Left lung (tissue), 10 donors: ENCODE results near the gene CGB2. TPM values are rescaled to one million over a fixed set of nuclear protein-coding genes. Genes with fewer than 3 reads are reported as not detected.

Experiments
- ATAC-seq: fragments of 200-7000 bp; cut with Tn5 transposase; one replicate; pipeline ENCODE4 v1.9.1; 2020; ENCODE audit warnings: moderate library complexity
- DNase-seq, 4 donors: peaks; one replicate each; pipeline ENCODE4 v3.0.0-alpha.2; 2013 to 2020
- H3K27ac ChIP-seq, 2 donors: fragments of 200-600 bp; sonication (generic) in 1 of 2; one replicate each; pipeline versions ENCODE4 v1.5.0 to v1.8.0; 2020 to 2021
- H3K27me3 ChIP-seq, 2 donors: fragments of 200-600 bp; sonication (generic) in 1 of 2; one replicate each; pipeline versions ENCODE4 v1.5.0 to v1.8.0; 2020 to 2021
- H3K36me3 ChIP-seq, 2 donors: fragments of 200-600 bp; sonication (generic) in 1 of 2; one replicate each; pipeline versions ENCODE4 v1.5.0 to v1.8.0; 2020 to 2021
- H3K4me1 ChIP-seq, 2 donors: fragments of 200-600 bp; one replicate each; pipeline ENCODE4 v1.8.0; 2021
- H3K4me3 ChIP-seq, 2 donors: fragments of 200-600 bp; sonication (generic) in 1 of 2; one replicate each; pipeline versions ENCODE4 v1.5.0 to v1.8.0; 2020 to 2021; ENCODE audit warnings: mild to moderate bottlenecking in 1 of 2
- H3K9me3 ChIP-seq, 2 donors: fragments of 200-600 bp; sonication (generic) in 1 of 2; one replicate each; pipeline versions ENCODE4 v1.5.0 to v1.8.0; 2020 to 2021
- intact Hi-C, 2 donors: fragments of 100-400 bp; cut with DNase I; formaldehyde crosslinking; loops; one replicate each; pipeline versions ENCODE4 v1.11.2 to v1.14.2; 2022
- polyA plus RNA-seq, 6 donors: library from polyadenylated mRNA; unstranded; fragments of 120-200 nt; gene quantifications; one replicate each; pipeline ENCODE4 v1.2.1, GENCODE V29; 2013; ENCODE audit not compliant: insufficient read length in 6 of 6
- total RNA-seq, 2 donors: library from RNA; stranded (reverse); fragmentation: NEBNext Ultra II Directional; extraction: Animal tissue kit (Norgen Biotek cat#: 25700); gene quantifications; one replicate each; pipeline ENCODE4 v1.2.1, GENCODE V29; 2021
- TF ChIP-seq, protein P1 (sequence below), 2 donors: fragments of 200-600 bp; sonication (generic) in 1 of 2; IDR thresholded peaks; one replicate each; pipeline versions ENCODE4 v1.5.0 to v1.8.0; 2021; ENCODE audit warnings: antibody characterized with exemption in 2 of 2
- donor health status: DM: no; HTN: yes; CAD: no.
- donor health status: DM: no; HTN: no; CAD: no.

The CGB2 gene
- total and polyA plus RNA-seq, 8 donors = not detected

DNA sequence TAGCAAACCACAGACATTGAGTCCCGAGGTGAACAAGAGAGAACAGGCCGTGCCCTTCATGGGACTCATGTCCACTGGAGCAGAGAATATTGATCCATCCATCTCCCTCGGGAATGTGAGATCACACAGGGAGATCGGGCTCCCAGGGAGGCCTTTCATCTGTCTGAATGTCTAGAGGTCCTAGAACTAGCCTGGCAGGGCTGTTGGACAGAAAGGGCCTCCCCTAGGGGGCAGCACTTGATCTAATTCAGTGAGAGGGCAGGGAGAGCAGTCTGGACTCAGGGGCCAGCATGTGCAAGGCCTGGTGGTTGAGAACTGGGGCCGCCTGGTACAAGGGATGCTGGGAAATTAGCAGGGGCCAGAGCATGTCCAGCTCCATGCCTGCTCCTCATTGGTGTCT is 33.7 kb upstream of the CGB2 start:
- peaks cover 0 to 28% of the 10 kb centered on the region in 2 donors for H3K36me3 ChIP-seq
- H3K4me1 ChIP-seq = peaks cover 9 to 13% of the 10 kb centered on the region in 2 donors
- TF ChIP-seq, protein P1, sequence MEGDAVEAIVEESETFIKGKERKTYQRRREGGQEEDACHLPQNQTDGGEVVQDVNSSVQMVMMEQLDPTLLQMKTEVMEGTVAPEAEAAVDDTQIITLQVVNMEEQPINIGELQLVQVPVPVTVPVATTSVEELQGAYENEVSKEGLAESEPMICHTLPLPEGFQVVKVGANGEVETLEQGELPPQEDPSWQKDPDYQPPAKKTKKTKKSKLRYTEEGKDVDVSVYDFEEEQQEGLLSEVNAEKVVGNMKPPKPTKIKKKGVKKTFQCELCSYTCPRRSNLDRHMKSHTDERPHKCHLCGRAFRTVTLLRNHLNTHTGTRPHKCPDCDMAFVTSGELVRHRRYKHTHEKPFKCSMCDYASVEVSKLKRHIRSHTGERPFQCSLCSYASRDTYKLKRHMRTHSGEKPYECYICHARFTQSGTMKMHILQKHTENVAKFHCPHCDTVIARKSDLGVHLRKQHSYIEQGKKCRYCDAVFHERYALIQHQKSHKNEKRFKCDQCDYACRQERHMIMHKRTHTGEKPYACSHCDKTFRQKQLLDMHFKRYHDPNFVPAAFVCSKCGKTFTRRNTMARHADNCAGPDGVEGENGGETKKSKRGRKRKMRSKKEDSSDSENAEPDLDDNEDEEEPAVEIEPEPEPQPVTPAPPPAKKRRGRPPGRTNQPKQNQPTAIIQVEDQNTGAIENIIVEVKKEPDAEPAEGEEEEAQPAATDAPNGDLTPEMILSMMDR (IDR thresholded peaks at IDR 0.05) = peak; percentile 26 to 44
- ATAC-seq (no peak), DNase-seq (no peak)
- H3K27ac ChIP-seq = no peak overlapping the region
- intact Hi-C loops = no loop called here
- no peak overlapping the region for H3K4me3 ChIP-seq
- H3K9me3 ChIP-seq = no peaks in the 10 kb centered on the region
- no peaks in the 10 kb centered on the region for H3K27me3 ChIP-seq

GRCh38 chr19:48999481-49000325 is 32.0 kb upstream of the CGB2 start:
- Histone ChIP-seq H3K27ac (no peak overlapping the region), H3K4me3 (no peak overlapping the region), H3K9me3 (no peaks in the 10 kb centered on the region), H3K36me3 (peaks cover 0 to 45% of the 10 kb centered on the region in 2 donors), H3K27me3 (no peaks in the 10 kb centered on the region), H3K4me1 (peaks cover 4 to 6% of the 10 kb centered on the region in 2 donors)
- TF ChIP-seq, protein P1 (IDR thresholded peaks at IDR 0.05) = peak; percentile 49 to 50
- intact Hi-C loops = no loop called here
- DNase-seq (peak in 2 of 4 donors; percentile 39 to 53), ATAC-seq (peak; percentile 78)

- Histone ChIP-seq H3K36me3 (peaks cover 0 to 87% of the 10 kb centered on the region in 2 donors), H3K9me3 (no peaks in the 10 kb centered on the region)
- no peak for DNase-seq
These were observed 27.6 kb upstream of the CGB2 start for GRCh38 chr19:49004133-49004532.

DNA sequence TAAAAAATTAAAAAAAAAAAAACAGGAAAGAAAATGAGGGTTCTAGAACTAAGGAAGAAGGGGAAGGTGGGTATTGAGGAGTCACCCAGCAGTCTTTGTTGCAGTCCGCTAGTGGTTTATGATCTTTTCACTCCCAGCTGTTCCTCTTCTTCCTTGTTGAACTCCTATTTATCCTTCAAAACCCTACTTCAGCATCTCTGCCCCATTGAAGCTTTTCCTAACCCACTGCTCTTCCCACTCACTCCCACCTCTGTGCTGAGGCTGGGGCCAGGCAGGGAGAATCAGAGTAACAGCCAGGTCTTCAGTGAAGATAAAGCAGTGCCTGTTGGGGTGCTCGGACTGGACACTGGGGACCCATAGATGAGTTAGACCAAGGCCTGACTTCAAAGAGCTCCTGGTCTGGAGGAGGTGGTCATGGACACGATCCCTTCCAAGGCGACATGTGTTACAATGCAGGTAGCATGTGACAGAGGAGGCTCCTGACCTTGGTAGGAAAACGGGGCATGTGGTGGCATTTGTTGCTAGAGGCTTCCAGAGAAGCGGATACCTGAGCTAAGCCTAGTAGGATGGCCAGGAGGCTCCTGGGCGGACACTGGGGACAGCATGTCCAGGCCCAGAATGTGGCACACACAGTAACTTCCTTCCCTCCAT is 26.6 kb upstream of the CGB2 start:
- Histone ChIP-seq H3K9me3 (no peaks in the 10 kb centered on the region), H3K4me3 (no peak overlapping the region), H3K4me1 (no peaks in the 10 kb centered on the region), H3K36me3 (peaks cover 0 to 89% of the 10 kb centered on the region in 2 donors), H3K27ac (no peak overlapping the region), H3K27me3 (no peaks in the 10 kb centered on the region)
- ATAC-seq = no peak
- TF ChIP-seq, protein P1 (IDR thresholded peaks at IDR 0.05) = no peak
- DNase-seq = no peak
- intact Hi-C loops = no loop called here

More at GRCh38 chr19:49004133-49004532, 27.6 kb upstream of the CGB2 start:
- intact Hi-C loops = no loop called here
- no peak for ATAC-seq
- Histone ChIP-seq H3K27me3 (no peaks in the 10 kb centered on the region), H3K4me1 (no peaks in the 10 kb centered on the region), H3K4me3 (no peak overlapping the region), H3K27ac (no peak overlapping the region)
- TF ChIP-seq, protein P1 (IDR thresholded peaks at IDR 0.05) = no peak

DNA sequence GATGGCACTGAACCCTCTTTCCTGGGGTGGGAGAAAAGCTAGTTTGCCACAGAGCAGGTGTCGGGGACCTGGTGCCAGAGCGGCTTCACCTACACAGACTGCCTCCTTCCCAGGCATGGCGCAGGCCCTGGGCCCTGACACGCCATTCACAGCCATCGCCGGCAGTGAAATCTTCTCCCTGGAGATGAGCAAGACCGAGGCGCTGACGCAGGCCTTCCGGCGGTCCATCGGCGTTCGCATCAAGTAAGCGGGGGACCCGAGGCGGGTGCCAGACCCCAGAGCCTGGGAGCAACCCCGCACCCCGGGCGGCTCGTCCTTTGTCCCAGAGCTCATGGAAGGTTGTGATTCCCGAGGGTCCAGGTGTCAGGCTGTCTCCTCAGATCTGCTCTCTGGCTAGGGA is 24.8 kb upstream of the CGB2 start:
- TF ChIP-seq, protein P1 (IDR thresholded peaks at IDR 0.05) = no peak
- DNase-seq (no peak), ATAC-seq (no peak)
- Histone ChIP-seq H3K27me3 (no peaks in the 10 kb centered on the region), H3K36me3 (peaks cover 0 to 99% of the 10 kb centered on the region in 2 donors), H3K4me3 (no peak overlapping the region), H3K9me3 (no peaks in the 10 kb centered on the region), H3K27ac (no peak overlapping the region), H3K4me1 (no peaks in the 10 kb centered on the region)
- intact Hi-C loops = no loop called here
